GM12874 (cell line): ENCODE results near the gene CAP1.
A peak's percentile ranks its signal among the peaks of the same experiment; 100 is the strongest.

Experiments used
- CTCF ChIP-seq: IDR thresholded peaks from 2 replicates; pipeline ENCODE4 v1.5.1; 2011; ENCODE audit warnings: low read depth, mild to moderate bottlenecking, control low read depth, low read length, moderate library complexity; ENCODE audit not compliant: insufficient read depth

Gene CAP1

GRCh38 chr1:40053138-40053887 lies 12.8 kb downstream of the CAP1 start:
- TF ChIP-seq CTCF: no peak

GRCh38 chr1:40056519-40057309 lies 16.2 kb downstream of the CAP1 start:
- TF ChIP-seq CTCF: no peak

- TF ChIP-seq CTCF: no peak
These were observed 16.9 kb downstream of the CAP1 start for GRCh38 chr1:40057310-40058030.

DNA sequence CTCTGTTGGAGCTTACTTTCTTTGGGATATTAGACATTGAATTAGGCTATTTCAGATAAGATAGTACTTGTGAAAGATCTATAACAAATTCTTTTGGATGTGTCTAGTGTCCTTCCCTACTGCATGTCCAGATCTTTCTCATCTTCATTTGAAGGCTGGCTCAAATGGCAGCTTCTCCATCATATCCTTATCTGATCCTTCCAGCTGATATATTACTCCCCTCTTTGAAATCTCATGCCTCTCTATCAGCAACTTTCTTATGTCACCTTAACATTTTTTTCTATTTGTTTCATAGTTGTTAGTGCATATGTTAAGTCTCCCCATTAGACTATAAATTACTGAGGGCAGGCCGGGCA lies 17.5 kb downstream of the CAP1 start:
- TF ChIP-seq CTCF: no peak

DNA sequence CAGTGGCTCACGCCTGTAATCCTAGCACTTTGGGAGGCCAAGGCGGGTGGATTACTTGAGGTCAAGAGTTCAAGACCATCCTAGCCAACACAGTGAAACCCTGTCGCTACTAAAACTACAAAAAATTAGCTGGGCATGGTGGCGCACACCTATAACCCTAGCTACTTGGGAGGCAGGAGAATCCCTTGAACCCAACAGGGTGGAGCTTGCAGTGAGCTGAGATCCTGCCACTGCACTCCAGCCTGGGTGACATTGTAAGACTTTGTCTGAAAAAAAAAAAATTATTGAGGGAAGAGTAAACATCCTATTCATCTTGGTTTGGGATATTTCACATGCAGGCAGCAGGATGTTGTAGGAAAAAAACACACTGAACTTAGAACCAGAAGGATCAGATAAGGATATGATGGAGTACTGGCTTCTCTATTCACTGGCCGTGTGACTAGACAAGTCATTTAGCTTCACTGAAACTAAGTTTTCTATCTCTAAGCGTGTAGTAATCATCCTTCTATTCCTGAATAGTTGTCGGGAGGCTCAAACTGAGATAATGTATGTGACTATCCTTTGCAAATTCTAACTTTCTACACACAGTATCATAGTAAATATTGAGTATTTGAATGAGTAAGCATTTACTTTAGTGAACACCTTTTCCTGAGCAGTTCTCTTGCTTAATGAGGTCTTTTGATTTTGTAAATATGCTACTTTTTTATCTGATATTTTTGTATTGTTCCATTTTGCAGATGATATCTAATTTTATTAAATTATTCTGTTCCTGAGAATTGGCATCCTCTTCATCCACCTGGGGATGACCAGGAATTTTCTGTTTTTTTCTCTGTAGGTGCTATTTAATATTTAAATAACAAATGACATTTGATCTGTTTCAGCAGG lies 18.2 kb downstream of the CAP1 start:
- TF ChIP-seq CTCF: no peak

DNA sequence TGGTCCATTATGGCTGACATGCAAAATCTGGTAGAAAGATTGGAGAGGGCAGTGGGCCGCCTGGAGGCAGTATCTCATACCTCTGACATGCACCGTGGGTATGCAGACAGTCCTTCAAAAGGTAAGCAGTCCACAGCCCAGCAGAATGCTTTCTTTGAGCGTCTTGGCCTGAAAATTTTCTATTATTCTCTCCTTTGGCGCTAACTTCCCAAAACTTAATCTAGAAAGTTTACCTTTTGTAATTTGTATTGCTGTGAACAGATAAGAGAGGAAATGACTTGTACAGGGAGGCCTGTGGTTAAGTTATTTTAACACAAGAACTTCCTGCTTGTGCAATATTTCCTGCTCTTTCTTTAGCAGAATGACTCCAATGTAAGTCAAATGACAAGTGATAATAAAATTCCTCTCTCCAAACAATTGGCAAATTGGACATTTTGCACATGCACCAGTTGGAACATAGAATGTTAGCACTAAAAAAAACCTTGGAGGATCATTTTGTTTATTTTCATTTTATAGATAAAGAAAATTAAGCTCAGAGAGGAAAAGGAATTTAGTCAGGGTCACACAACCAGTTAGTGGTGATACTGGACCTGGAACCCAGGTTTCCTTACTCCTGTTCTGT lies 18.9 kb downstream of the CAP1 start:
- peak; percentile 31 for TF ChIP-seq CTCF
